Cardiac muscle cell (in vitro differentiated cells and primary cell): Measurements from ENCODE around the gene GIMAP4. TPM values are rescaled to one million over a fixed set of nuclear protein-coding genes. Genes with fewer than 3 reads are reported as not detected.

Experiments
- DNase-seq, 2 donors: peaks; one replicate each; pipeline versions ENCODE4 v3.0.0 to v3.0.0-alpha.2; 2010 to 2017; ENCODE audit warnings: low read depth in 1 of 2, low spot score in 1 of 2
- H3K27ac ChIP-seq: fragments of 200-600 bp; sonication (generic); 2 replicates; pipeline ENCODE4 v1.5.1; 2016
- H3K27me3 ChIP-seq: fragments of 200-600 bp; sonication (generic); 2 replicates; pipeline ENCODE4 v1.6.0; 2016; ENCODE audit warnings: control low read depth
- H3K36me3 ChIP-seq: fragments of 200-600 bp; sonication (generic); 2 replicates; pipeline ENCODE4 v1.5.1; 2016; ENCODE audit warnings: control low read depth
- H3K4me1 ChIP-seq: fragments of 200-600 bp; sonication (generic); 2 replicates; pipeline ENCODE4 v1.8.1; 2017; ENCODE audit warnings: low read depth, mild to moderate bottlenecking, mixed run types
- H3K4me3 ChIP-seq: fragments of 200-600 bp; sonication (generic); 2 replicates; pipeline ENCODE4 v1.5.1; 2016; ENCODE audit warnings: mild to moderate bottlenecking
- H3K9me3 ChIP-seq: fragments of 200-600 bp; sonication (generic); 2 replicates; pipeline ENCODE4 v1.5.1; 2017; ENCODE audit warnings: low read depth, mild to moderate bottlenecking, control low read depth
- CTCF ChIP-seq: IDR thresholded peaks from 2 replicates; pipeline ENCODE4 v1.5.1; 2012; ENCODE audit warnings: low read depth, mild to moderate bottlenecking, low read length
- polyA plus RNA-seq: library from polyadenylated mRNA; unstranded; fragments of >200 nt; fragmentation: Nextera tagmentation; extraction: Ambion mirVana; gene quantifications from 2 replicates; pipeline ENCODE4 v1.2.1, GENCODE V29; 2016
- total RNA-seq: library from RNA; depleted of rRNA; stranded (reverse); fragments of >200 nt; gene quantifications from 2 replicates; pipeline ENCODE4 v1.2.3, GENCODE V29; 2016

The GIMAP4 gene
- total and polyA plus RNA-seq, 2 experiments from 2014 or later: 0.24 TPM; not detected in 1

- Histone ChIP-seq H3K36me3 (no peaks in the 10 kb centered on the region), H3K27ac (no peak overlapping the region), H3K4me1 (no peaks in the 10 kb centered on the region), H3K9me3 (no peaks in the 10 kb centered on the region), H3K27me3 (no peaks in the 10 kb centered on the region), H3K4me3 (no peak overlapping the region)
- DNase-seq: no peak
- no peak for TF ChIP-seq CTCF
Measured at GRCh38 chr7:150564006-150564405, 3.2 kb upstream of the GIMAP4 start.

- Histone ChIP-seq H3K36me3 (no peaks in the 10 kb centered on the region), H3K27ac (no peak overlapping the region), H3K4me1 (no peaks in the 10 kb centered on the region), H3K9me3 (no peaks in the 10 kb centered on the region), H3K4me3 (no peak overlapping the region), H3K27me3 (no peaks in the 10 kb centered on the region)
- no peak for TF ChIP-seq CTCF
- DNase-seq: no peak
Measured at GRCh38 chr7:150564566-150564965, 2.6 kb upstream of the GIMAP4 start.

- no peak for DNase-seq
- Histone ChIP-seq H3K27me3 (no peaks in the 10 kb centered on the region), H3K27ac (no peak overlapping the region), H3K4me1 (no peaks in the 10 kb centered on the region), H3K9me3 (no peaks in the 10 kb centered on the region), H3K36me3 (no peaks in the 10 kb centered on the region), H3K4me3 (no peak overlapping the region)
- no peak for TF ChIP-seq CTCF
Measured at GRCh38 chr7:150565239-150565638, 2.0 kb upstream of the GIMAP4 start.

- DNase-seq: no peak
- H3K36me3 ChIP-seq: no peaks in the 10 kb centered on the region
- no peaks in the 10 kb centered on the region for H3K27me3 ChIP-seq
- no peak overlapping the region for H3K4me3 ChIP-seq
- no peaks in the 10 kb centered on the region for H3K9me3 ChIP-seq
- TF ChIP-seq CTCF: no peak
- H3K27ac ChIP-seq: no peak overlapping the region
- H3K4me1 ChIP-seq: no peaks in the 10 kb centered on the region
Measured at GRCh38 chr7:150566123-150566522, 1.1 kb upstream of the GIMAP4 start.

GRCh38 chr7:150566572-150566971, 618 bp upstream of the GIMAP4 start:
- Histone ChIP-seq H3K9me3 (no peaks in the 10 kb centered on the region), H3K36me3 (no peaks in the 10 kb centered on the region), H3K4me1 (no peaks in the 10 kb centered on the region), H3K27ac (no peak overlapping the region), H3K27me3 (no peaks in the 10 kb centered on the region), H3K4me3 (no peak overlapping the region)
- no peak for DNase-seq
- no peak for TF ChIP-seq CTCF

GRCh38 chr7:150567871-150568301, 696 bp downstream of the GIMAP4 start:
- H3K27me3 ChIP-seq: no peaks in the 10 kb centered on the region
- no peaks in the 10 kb centered on the region for H3K36me3 ChIP-seq
- TF ChIP-seq CTCF: no peak
- no peaks in the 10 kb centered on the region for H3K4me1 ChIP-seq
- H3K4me3 ChIP-seq: no peak overlapping the region
- DNase-seq: no peak
- no peaks in the 10 kb centered on the region for H3K9me3 ChIP-seq
- H3K27ac ChIP-seq: no peak overlapping the region
